NCI-H345 (cell line): ENCODE measurements around the gene ST8SIA4.
A peak's percentile ranks its signal among the peaks of the same experiment; 100 is the strongest.

Experiments
- DNase-seq: peaks from one replicate; lab custom pipeline; 2025; lab: John Stamatoyannopoulos, UW

ST8SIA4 gene

GRCh38 chr5:100832252-100833230 lies 70.5 kb downstream of the ST8SIA4 start:
- DNase-seq, result no peak

- DNase-seq, result peak; percentile 6
These were observed 74.2 kb downstream of the ST8SIA4 start for GRCh38 chr5:100828898-100829356.

- no peak for DNase-seq
These were observed 74.8 kb downstream of the ST8SIA4 start for GRCh38 chr5:100828071-100828897.

- DNase-seq, result peak; percentile 93
These were observed 75.6 kb downstream of the ST8SIA4 start for GRCh38 chr5:100827481-100827889.

- DNase-seq, result no peak
These were observed 76.9 kb downstream of the ST8SIA4 start for GRCh38 chr5:100826133-100826532.

- DNase-seq, result no peak
These were observed 78.4 kb downstream of the ST8SIA4 start for GRCh38 chr5:100824635-100825034.

- no peak for DNase-seq
These were observed 79.3 kb downstream of the ST8SIA4 start for GRCh38 chr5:100823812-100824211.

- DNase-seq, result no peak
These were observed 81.3 kb downstream of the ST8SIA4 start for GRCh38 chr5:100821751-100822150.

- no peak for DNase-seq
These were observed 84.7 kb downstream of the ST8SIA4 start for GRCh38 chr5:100818340-100818739.

- DNase-seq, result peak; percentile 2
These were observed 99.7 kb downstream of the ST8SIA4 start for GRCh38 chr5:100803397-100803796.

- DNase-seq, result no peak
These were observed 100.9 kb downstream of the ST8SIA4 start for GRCh38 chr5:100802208-100802607.

- no peak for DNase-seq
These were observed 102.5 kb downstream of the ST8SIA4 start for GRCh38 chr5:100800562-100800961.

- DNase-seq, result no peak
These were observed 103.9 kb downstream of the ST8SIA4 start for GRCh38 chr5:100799166-100799565.

GRCh38 chr5:100797861-100798260 lies 105.2 kb downstream of the ST8SIA4 start:
- DNase-seq, result no peak

GRCh38 chr5:100796851-100797250 lies 106.2 kb downstream of the ST8SIA4 start:
- DNase-seq, result no peak

- DNase-seq, result no peak
These were observed 108.2 kb downstream of the ST8SIA4 start for GRCh38 chr5:100794844-100795243.

- DNase-seq, result no peak
These were observed 108.9 kb downstream of the ST8SIA4 start for GRCh38 chr5:100794218-100794617.

- DNase-seq, result no peak
These were observed 110.3 kb downstream of the ST8SIA4 start for GRCh38 chr5:100792781-100793180.

- DNase-seq, result no peak
These were observed 111.7 kb downstream of the ST8SIA4 start for GRCh38 chr5:100791391-100791790.

GRCh38 chr5:100790951-100791350 lies 112.1 kb downstream of the ST8SIA4 start:
- DNase-seq, result no peak

- no peak for DNase-seq
These were observed 112.9 kb downstream of the ST8SIA4 start for GRCh38 chr5:100790170-100790665.

GRCh38 chr5:100789694-100790093 lies 113.4 kb downstream of the ST8SIA4 start:
- no peak for DNase-seq
